CD14-positive monocyte (primary cell): ENCODE measurements around the gene CALCA. TPM values are rescaled to one million over a fixed set of nuclear protein-coding genes. Genes with fewer than 3 reads are reported as not detected.

Source experiments
- DNase-seq, 3 donors: peaks; one replicate each; pipeline ENCODE4 v3.0.0-alpha.2; 2011 to 2022
- H2AFZ ChIP-seq: 2 replicates; pipeline ENCODE4 v1.6.0; 2012; ENCODE audit warnings: mild to moderate bottlenecking, low read depth, low read length, inconsistent platforms; ENCODE audit not compliant: insufficient read depth, poor library complexity, severe bottlenecking
- H3K27ac ChIP-seq, 2 donors: 1 replicate in 1 of 2; 2 replicates in 1 of 2; pipeline ENCODE4 v1.5.1; 2012 to 2013; ENCODE audit warnings: low read length in 2 of 2, control low read depth in 1 of 2, inconsistent platforms in 1 of 2, low read depth in 1 of 2, mild to moderate bottlenecking in 1 of 2
- H3K27me3 ChIP-seq, 2 donors: one replicate each; pipeline versions ENCODE4 v1.6.0 to v1.6.1; 2011 to 2013; ENCODE audit warnings: low read length in 2 of 2; ENCODE audit not compliant: control insufficient read depth in 2 of 2, insufficient read depth in 2 of 2
- H3K36me3 ChIP-seq, 2 donors: replicated peaks in 1 of 2; 1 replicate in 1 of 2; 2 replicates in 1 of 2; pipeline versions ENCODE4 v1.5.1 to v1.6.1; 2012 to 2013; ENCODE audit warnings: low read length in 2 of 2, control low read depth in 1 of 2, inconsistent platforms in 1 of 2, mild to moderate bottlenecking in 1 of 2; ENCODE audit not compliant: insufficient read depth in 2 of 2, control insufficient read depth in 1 of 2
- H3K4me1 ChIP-seq, 2 donors: 1 replicate in 1 of 2; 2 replicates in 1 of 2; pipeline versions ENCODE4 v1.5.1 to v1.6.1; 2012 to 2013; ENCODE audit warnings: low read length in 2 of 2, control low read depth in 1 of 2, inconsistent platforms in 1 of 2, mild to moderate bottlenecking in 1 of 2, moderate library complexity in 1 of 2; ENCODE audit not compliant: insufficient read depth in 2 of 2, control insufficient read depth in 1 of 2
- H3K4me2 ChIP-seq: replicated peaks from 2 replicates; pipeline ENCODE3; 2012; ENCODE audit warnings: low read length, moderate library complexity, mild to moderate bottlenecking; ENCODE audit not compliant: poor library complexity, severe bottlenecking; ENCODE audit errors: extremely low read depth
- H3K4me3 ChIP-seq, 3 experiments: fragments of 200-600 bp in 1 of 3; sonication (generic) in 1 of 3; replicated peaks in 1 of 3; 1 replicate in 2 of 3; 2 replicates in 1 of 3; pipeline ENCODE4 v1.5.1; 2011 to 2013; ENCODE audit warnings: low read length in 3 of 3, mild to moderate bottlenecking in 3 of 3, control low read depth in 2 of 3, low read depth in 2 of 3, inconsistent platforms in 1 of 3, moderate library complexity in 1 of 3
- H3K79me2 ChIP-seq: 2 replicates; pipeline ENCODE4 v1.6.0; 2012; ENCODE audit warnings: mild to moderate bottlenecking, control low read depth, inconsistent platforms, low read length, moderate library complexity; ENCODE audit not compliant: insufficient read depth
- H3K9ac ChIP-seq: 2 replicates; pipeline ENCODE4 v1.6.0; 2017; ENCODE audit warnings: low read length, mild to moderate bottlenecking; ENCODE audit not compliant: insufficient read depth, poor library complexity, severe bottlenecking
- H3K9me3 ChIP-seq, 2 donors: replicated peaks in 1 of 2; 1 replicate in 1 of 2; 2 replicates in 1 of 2; pipeline versions ENCODE4 v1.5.1 to v1.6.1; 2012 to 2013; ENCODE audit warnings: low read length in 2 of 2, control low read depth in 1 of 2; ENCODE audit not compliant: control insufficient read depth in 1 of 2, insufficient read depth in 1 of 2
- H4K20me1 ChIP-seq: 2 replicates; pipeline ENCODE4 v1.6.0; 2012; ENCODE audit warnings: mild to moderate bottlenecking, low read length, control low read depth, moderate library complexity; ENCODE audit not compliant: insufficient read depth
- H3K27ac Mint-ChIP-seq, 7 donors: one replicate each; pipeline ENCODE4 v1.8.0; 2020; ENCODE audit warnings: mild to moderate bottlenecking in 7 of 7, mixed read lengths in 7 of 7, moderate library complexity in 6 of 7, inconsistent platforms in 2 of 7
- H3K27me3 Mint-ChIP-seq, 3 donors: one replicate each; pipeline ENCODE4 v1.8.0; 2021 to 2022; ENCODE audit warnings: low read depth in 3 of 3, mild to moderate bottlenecking in 3 of 3, mixed read lengths in 3 of 3, moderate library complexity in 3 of 3, inconsistent platforms in 1 of 3
- H3K36me3 Mint-ChIP-seq, 2 donors: one replicate each; pipeline ENCODE4 v1.8.0; 2020; ENCODE audit warnings: mixed read lengths in 2 of 2, inconsistent platforms in 1 of 2, mild to moderate bottlenecking in 1 of 2
- H3K4me1 Mint-ChIP-seq: one replicate; pipeline ENCODE4 v1.8.0; 2020; ENCODE audit warnings: mild to moderate bottlenecking, mixed read lengths
- H3K4me3 Mint-ChIP-seq, 2 donors: one replicate each; pipeline ENCODE4 v1.8.0; 2020; ENCODE audit warnings: mild to moderate bottlenecking in 2 of 2, mixed read lengths in 2 of 2, moderate library complexity in 1 of 2
- H3K9me3 Mint-ChIP-seq, 7 donors: one replicate each; pipeline ENCODE4 v1.8.0; 2020 to 2022; ENCODE audit warnings: mixed read lengths in 7 of 7, mild to moderate bottlenecking in 6 of 7, moderate library complexity in 6 of 7, inconsistent platforms in 2 of 7
- CTCF ChIP-seq: fragments of 200-600 bp; IDR thresholded peaks from one replicate; pipeline ENCODE4 v1.8.0; 2022; ENCODE audit warnings: antibody characterized with exemption, mild to moderate bottlenecking
- intact Hi-C, 2 donors: fragments of 100-400 bp; cut with micrococcal nuclease; formaldehyde crosslinking; loops; one replicate each; pipeline versions ENCODE4 v1.15.0 to v1.15.1; 2023
- polyA plus RNA-seq, 3 donors: library from polyadenylated mRNA; depleted of rRNA in 1 of 3; unstranded in 2 of 3; stranded (reverse) in 1 of 3; fragments of 300-500 nt in 2 of 3; fragments of >200 nt in 1 of 3; fragmentation: Illumina TruSeq in 2 of 3; gene quantifications; 1 replicate in 2 of 3; 2 replicates in 1 of 3; pipeline ENCODE4 v1.2.3, GENCODE V29; 2012 to 2021

CALCA gene
- polyA plus RNA-seq, 3 donors, result not detected

- H3K27me3 ChIP-seq, result peaks cover 0 to 4% of the 10 kb centered on the region in 2 donors
- Mint-ChIP-seq H3K27ac (no peak overlapping the region), H3K4me1 (no peaks in the 10 kb centered on the region), H3K27me3 (peaks cover 0 to 8% (median 4%) of the 10 kb centered on the region in 3 donors), H3K4me3 (no peak overlapping the region), H3K36me3 (no peaks in the 10 kb centered on the region), H3K9me3 (peaks cover 0 to 2% (median 0%) of the 10 kb centered on the region in 7 donors)
- no peak for TF ChIP-seq CTCF
- no peaks in the 10 kb centered on the region for H3K79me2 ChIP-seq
- intact Hi-C loops, result no loop called here
- H3K9ac ChIP-seq, result no peak overlapping the region
- DNase-seq, result no peak
- H3K4me3 ChIP-seq, result no peak overlapping the region
- H3K9me3 ChIP-seq, result no peaks in the 10 kb centered on the region
- H2AFZ ChIP-seq, result no peak overlapping the region
- no peak overlapping the region for H3K4me2 ChIP-seq
- no peaks in the 10 kb centered on the region for H4K20me1 ChIP-seq
- no peak overlapping the region for H3K27ac ChIP-seq
- H3K36me3 ChIP-seq, result no peaks in the 10 kb centered on the region
- H3K4me1 ChIP-seq, result no peaks in the 10 kb centered on the region
These were observed 17.6 kb downstream of the CALCA start for GRCh38 chr11:14954581-14954980.

GRCh38 chr11:14953904-14954303 lies 18.2 kb downstream of the CALCA start:
- H3K4me1 Mint-ChIP-seq, result no peaks in the 10 kb centered on the region
- intact Hi-C loops, result no loop called here

More at GRCh38 chr11:14953904-14954303, 18.2 kb downstream of the CALCA start:
- DNase-seq, result no peak
- Histone ChIP-seq H4K20me1 (no peaks in the 10 kb centered on the region), H3K4me3 (no peak overlapping the region), H3K9me3 (no peaks in the 10 kb centered on the region), H3K27me3 (peaks cover 0 to 4% of the 10 kb centered on the region in 2 donors), H3K4me2 (no peak overlapping the region), H3K27ac (no peak overlapping the region), H3K36me3 (no peaks in the 10 kb centered on the region), H2AFZ (no peak overlapping the region), H3K4me1 (no peaks in the 10 kb centered on the region), H3K79me2 (no peaks in the 10 kb centered on the region), H3K9ac (no peak overlapping the region)
- Mint-ChIP-seq H3K9me3 (peaks cover 0 to 2% (median 0%) of the 10 kb centered on the region in 7 donors), H3K27ac (no peak overlapping the region), H3K27me3 (peaks cover 0 to 8% (median 4%) of the 10 kb centered on the region in 3 donors), H3K4me3 (no peak overlapping the region), H3K36me3 (no peaks in the 10 kb centered on the region)
- TF ChIP-seq CTCF, result no peak
